GM19438 (cell line): ENCODE data around the gene IL17RC.
"Not testable (repeated sequence)": the region's sequence is repeated elsewhere in the genome, so short reads cannot be mapped to it uniquely, and the experiment has no call there.

Experiments used
- ATAC-seq: cut with Tn5 transposase; IDR thresholded peaks from one replicate; pipeline ENCODE4 v1.9.1; 2021; ENCODE audit warnings: low read depth; ENCODE audit not compliant: unreplicated experiment

The IL17RC gene

GRCh38 chr3:9914011-9914410 lies 2.9 kb upstream of the IL17RC start:
- no peak for ATAC-seq

- ATAC-seq: peak; percentile 39
Observed at GRCh38 chr3:9914559-9915253, 2.2 kb upstream of the IL17RC start.

- peak; percentile 55 for ATAC-seq
Observed at GRCh38 chr3:9915254-9916141, 1.4 kb upstream of the IL17RC start.

GRCh38 chr3:9916346-9916733 lies 558 bp upstream of the IL17RC start:
- no peak for ATAC-seq

- no peak for ATAC-seq
Observed at GRCh38 chr3:9917820-9918219, 922 bp downstream of the IL17RC start.

- ATAC-seq: no peak
Observed at GRCh38 chr3:9918261-9919038, 1.6 kb downstream of the IL17RC start.

- no peak for ATAC-seq
Observed at GRCh38 chr3:9928158-9928557, 11.3 kb downstream of the IL17RC start.

GRCh38 chr3:9930804-9931418 lies 14.0 kb downstream of the IL17RC start:
- no peak for ATAC-seq

- ATAC-seq: no peak
Observed at GRCh38 chr3:9932535-9932842, 15.6 kb downstream of the IL17RC start.

GRCh38 chr3:9932843-9933560 lies 16.1 kb downstream of the IL17RC start:
- peak; percentile 62 for ATAC-seq

GRCh38 chr3:9933561-9934234 lies 16.8 kb downstream of the IL17RC start, which contains the start of gene CRELD1:
Gene CRELD1 (plus strand): TSS chr3:9933834. CDS start chr3:9934439, 605 bp downstream.
- peak; percentile 87 for ATAC-seq

GRCh38 chr3:9934235-9934621 lies 17.3 kb downstream of the IL17RC start:
- no peak for ATAC-seq

- no peak for ATAC-seq
Observed at GRCh38 chr3:9934993-9935392, 18.1 kb downstream of the IL17RC start.

GRCh38 chr3:9935966-9936510 lies 19.1 kb downstream of the IL17RC start:
- no peak for ATAC-seq

GRCh38 chr3:9937486-9938238 lies 20.8 kb downstream of the IL17RC start:
- no peak for ATAC-seq

GRCh38 chr3:9938966-9939365 lies 22.1 kb downstream of the IL17RC start:
- no peak for ATAC-seq

- not testable (repeated sequence) for ATAC-seq
Observed at GRCh38 chr3:9939906-9940305, 23.0 kb downstream of the IL17RC start.

- no peak for ATAC-seq
Observed at GRCh38 chr3:9940746-9941145, 23.8 kb downstream of the IL17RC start.

- ATAC-seq: no peak
Observed at GRCh38 chr3:9942164-9942563, 25.3 kb downstream of the IL17RC start.
